Calu3 (cell line): ENCODE data around the gene PPP1R12C. TPM values are rescaled to one million over a fixed set of nuclear protein-coding genes. Genes with fewer than 3 reads are reported as not detected.
"Not testable (repeated sequence)": the region's sequence is repeated elsewhere in the genome, so short reads cannot be mapped to it uniquely, and the experiment has no call there.

Experiments
- BruUV-seq: library from RNA; stranded (reverse); fragments of 400-500 nt; replicated peaks from 2 replicates; lab custom pipeline; 2021; lab: Mats Ljungman, UMichigan
- CTCF ChIA-PET: fragments of 300-600 bp; sonication (Branson Sonifier 250); formaldehyde crosslinking; loops from one replicate; lab custom pipeline; 2022; ENCODE audit warnings: antibody characterized with exemption; lab: Charles Lee
- DNase-seq: peaks from one replicate; pipeline ENCODE4 v3.0.0; 2022
- H3K27ac Mint-ChIP-seq: one replicate; pipeline ENCODE4 v1.8.0; 2022; ENCODE audit warnings: mixed read lengths; ENCODE audit not compliant: unreplicated experiment
- H3K27me3 Mint-ChIP-seq: one replicate; pipeline ENCODE4 v1.8.0; 2022; ENCODE audit warnings: mixed read lengths; ENCODE audit not compliant: unreplicated experiment
- H3K36me3 Mint-ChIP-seq: one replicate; pipeline ENCODE4 v1.8.0; 2022; ENCODE audit warnings: mild to moderate bottlenecking, moderate library complexity, mixed read lengths; ENCODE audit not compliant: insufficient read depth, unreplicated experiment
- H3K4me1 Mint-ChIP-seq: one replicate; pipeline ENCODE4 v1.8.0; 2022; ENCODE audit warnings: mild to moderate bottlenecking, low read depth, mixed read lengths; ENCODE audit not compliant: unreplicated experiment
- H3K4me3 Mint-ChIP-seq: one replicate; pipeline ENCODE4 v1.8.0; 2022; ENCODE audit warnings: mild to moderate bottlenecking, low read depth, moderate library complexity, mixed read lengths; ENCODE audit not compliant: unreplicated experiment
- H3K9me3 Mint-ChIP-seq: one replicate; pipeline ENCODE4 v1.8.0; 2022; ENCODE audit warnings: low read depth, mixed read lengths; ENCODE audit not compliant: unreplicated experiment
- intact Hi-C: fragments of 100-400 bp; cut with micrococcal nuclease; formaldehyde crosslinking; loops from one replicate; pipeline ENCODE4 v1.10.0; 2022; ENCODE audit not compliant: unreplicated experiment
- total RNA-seq: library from RNA; stranded (reverse); gene quantifications from 2 replicates; pipeline ENCODE4 v1.2.3, GENCODE V29; 2022
- TF ChIP-seq, protein P1 (sequence below): fragments of 200-600 bp; IDR thresholded peaks from one replicate; pipeline ENCODE4 v1.8.0; 2022; ENCODE audit warnings: antibody characterized with exemption; ENCODE audit not compliant: unreplicated experiment

PPP1R12C gene
- total RNA-seq, 1 experiment from 2014 or later, result 151 TPM

GRCh38 chr19:55063492-55063843 is 54.0 kb downstream of the PPP1R12C start:
- CTCF ChIA-PET, result interaction anchor here (0.6 to 1.0 kb wide), 2 partner anchors 25 to 147 kb away, joined by 3 to 5 read pairs; no protein-coding TSS in a partner anchor

GRCh38 chr19:55062735-55063491 is 54.5 kb downstream of the PPP1R12C start, which contains the start of gene RDH13:
RDH13 (minus strand) TSS chr19:55063148; CDS start chr19:55063032, 116 bp downstream.
- Mint-ChIP-seq H3K4me3 (peak within 1 kb of the TSS; percentile 72), H3K27ac (peak within 1 kb of the TSS; percentile 66), H3K4me1 (peaks cover 9% of the 10 kb centered on the region), H3K36me3 (peaks cover 61% of the 10 kb centered on the region), H3K9me3 (no peaks in the 10 kb centered on the region), H3K27me3 (peaks cover 13% of the 10 kb centered on the region)
- TF ChIP-seq, protein P1, sequence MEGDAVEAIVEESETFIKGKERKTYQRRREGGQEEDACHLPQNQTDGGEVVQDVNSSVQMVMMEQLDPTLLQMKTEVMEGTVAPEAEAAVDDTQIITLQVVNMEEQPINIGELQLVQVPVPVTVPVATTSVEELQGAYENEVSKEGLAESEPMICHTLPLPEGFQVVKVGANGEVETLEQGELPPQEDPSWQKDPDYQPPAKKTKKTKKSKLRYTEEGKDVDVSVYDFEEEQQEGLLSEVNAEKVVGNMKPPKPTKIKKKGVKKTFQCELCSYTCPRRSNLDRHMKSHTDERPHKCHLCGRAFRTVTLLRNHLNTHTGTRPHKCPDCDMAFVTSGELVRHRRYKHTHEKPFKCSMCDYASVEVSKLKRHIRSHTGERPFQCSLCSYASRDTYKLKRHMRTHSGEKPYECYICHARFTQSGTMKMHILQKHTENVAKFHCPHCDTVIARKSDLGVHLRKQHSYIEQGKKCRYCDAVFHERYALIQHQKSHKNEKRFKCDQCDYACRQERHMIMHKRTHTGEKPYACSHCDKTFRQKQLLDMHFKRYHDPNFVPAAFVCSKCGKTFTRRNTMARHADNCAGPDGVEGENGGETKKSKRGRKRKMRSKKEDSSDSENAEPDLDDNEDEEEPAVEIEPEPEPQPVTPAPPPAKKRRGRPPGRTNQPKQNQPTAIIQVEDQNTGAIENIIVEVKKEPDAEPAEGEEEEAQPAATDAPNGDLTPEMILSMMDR, result no peak
- peak; percentile 99 for DNase-seq
- intact Hi-C loops, result loop anchor here (2.0 kb wide), 1 partner anchor 54 kb away; the partner anchor contains the start of gene PPP1R12C
- CTCF ChIA-PET, result interaction anchor here (0.6 to 1.0 kb wide), 2 partner anchors 25 to 146 kb away, joined by 3 to 5 read pairs; no protein-coding TSS in a partner anchor
- BruUV-seq, result no TSS peak

More at GRCh38 chr19:55063492-55063843, 54.0 kb downstream of the PPP1R12C start:
- Mint-ChIP-seq H3K27ac (peak overlapping the region; percentile 66), H3K4me1 (peaks cover 9% of the 10 kb centered on the region), H3K4me3 (peak overlapping the region; percentile 72), H3K36me3 (peaks cover 57% of the 10 kb centered on the region), H3K9me3 (no peaks in the 10 kb centered on the region), H3K27me3 (peaks cover 13% of the 10 kb centered on the region)
- intact Hi-C loops, result loop anchor here (2.0 kb wide), 1 partner anchor 53 kb away; the partner anchor contains the start of gene PPP1R12C
- TF ChIP-seq, protein P1, result no peak
- no TSS peak for BruUV-seq
- no peak for DNase-seq

GRCh38 chr19:55060287-55060686 is 57.1 kb downstream of the PPP1R12C start:
- H3K9me3 Mint-ChIP-seq, DNase-seq, H3K4me1 Mint-ChIP-seq, intact Hi-C loops, H3K4me3 Mint-ChIP-seq, H3K27me3 Mint-ChIP-seq, CTCF ChIA-PET, H3K27ac Mint-ChIP-seq: not testable (repeated sequence)
- H3K36me3 Mint-ChIP-seq, result peaks cover 71% of the 10 kb centered on the region
- BruUV-seq, result TSS peak; percentile 7

- H3K27ac Mint-ChIP-seq, result peak overlapping the region; percentile 25
- intact Hi-C loops, result no loop called here
Observed at GRCh38 chr19:55058781-55059610, 58.4 kb downstream of the PPP1R12C start.

More at GRCh38 chr19:55058781-55059610, 58.4 kb downstream of the PPP1R12C start:
- CTCF ChIA-PET, result no interaction called here
- TF ChIP-seq, protein P1, result no peak
- BruUV-seq, result no TSS peak
- Mint-ChIP-seq H3K9me3 (no peaks in the 10 kb centered on the region), H3K36me3 (peaks cover 72% of the 10 kb centered on the region), H3K4me1 (peaks cover 9% of the 10 kb centered on the region), H3K4me3 (no peak overlapping the region), H3K27me3 (no peaks in the 10 kb centered on the region)
- no peak for DNase-seq
